HG02840 (cell line): ENCODE data around the gene STK33.

Experiments
- ATAC-seq: cut with Tn5 transposase; IDR thresholded peaks from one replicate; pipeline ENCODE4 v1.9.1; 2021; ENCODE audit warnings: mild to moderate bottlenecking, moderate library complexity, moderate number of reproducible peaks; ENCODE audit not compliant: unreplicated experiment, low FRiP score

The STK33 gene

GRCh38 chr11:8381871-8382396 lies 212.1 kb downstream of the STK33 start:
- no peak for ATAC-seq

GRCh38 chr11:8381343-8381742 lies 212.7 kb downstream of the STK33 start:
- no peak for ATAC-seq

- no peak for ATAC-seq
These were observed 218.1 kb downstream of the STK33 start for GRCh38 chr11:8375932-8376331.

GRCh38 chr11:8375460-8375859 lies 218.6 kb downstream of the STK33 start:
- no peak for ATAC-seq

- no peak for ATAC-seq
These were observed 219.3 kb downstream of the STK33 start for GRCh38 chr11:8374716-8375115.

- ATAC-seq, result no peak
These were observed 220.3 kb downstream of the STK33 start for GRCh38 chr11:8373519-8374432.

- ATAC-seq, result no peak
These were observed 221.2 kb downstream of the STK33 start for GRCh38 chr11:8372641-8373381.

- no peak for ATAC-seq
These were observed 222.5 kb downstream of the STK33 start for GRCh38 chr11:8371516-8371884.

- no peak for ATAC-seq
These were observed 223.1 kb downstream of the STK33 start for GRCh38 chr11:8370812-8371515.

- ATAC-seq, result no peak
These were observed 224.3 kb downstream of the STK33 start for GRCh38 chr11:8369592-8370205.

- no peak for ATAC-seq
These were observed 225.3 kb downstream of the STK33 start for GRCh38 chr11:8368772-8369171.

GRCh38 chr11:8368194-8368593 lies 225.8 kb downstream of the STK33 start:
- no peak for ATAC-seq

GRCh38 chr11:8366316-8366715 lies 227.7 kb downstream of the STK33 start:
- ATAC-seq, result no peak

GRCh38 chr11:8365216-8365941 lies 228.6 kb downstream of the STK33 start:
- no peak for ATAC-seq

- ATAC-seq, result no peak
These were observed 230.1 kb downstream of the STK33 start for GRCh38 chr11:8363921-8364320.

GRCh38 chr11:8362899-8363298 lies 231.1 kb downstream of the STK33 start:
- no peak for ATAC-seq

GRCh38 chr11:8362491-8362890 lies 231.5 kb downstream of the STK33 start:
- no peak for ATAC-seq

- no peak for ATAC-seq
These were observed 232.3 kb downstream of the STK33 start for GRCh38 chr11:8361664-8362210.

GRCh38 chr11:8361206-8361605 lies 232.8 kb downstream of the STK33 start:
- ATAC-seq, result no peak
